OCI-LY1 (cell line): ENCODE data around the gene PTPRG.

Experiments used
- H2AFZ ChIP-seq: fragments of 200-600 bp; sonication (generic), shearing (Covaris generic); 2 replicates; pipeline ENCODE4 v1.6.0; 2014; ENCODE audit warnings: antibody characterized with exemption, mild to moderate bottlenecking, low read length
- H3F3A ChIP-seq: fragments of 200-600 bp; sonication (generic), shearing (Covaris generic); 2 replicates; pipeline ENCODE4 v1.6.0; 2014; ENCODE audit warnings: mild to moderate bottlenecking, antibody characterized with exemption, low read length, moderate library complexity; ENCODE audit not compliant: insufficient read depth
- H3K27ac ChIP-seq: fragments of 200-600 bp; sonication (generic); 2 replicates; pipeline ENCODE4 v1.5.1; 2014; ENCODE audit warnings: low read length, mixed run types, mild to moderate bottlenecking, low read depth; ENCODE audit not compliant: poor library complexity, severe bottlenecking
- H3K27me3 ChIP-seq: fragments of 200-600 bp; sonication (generic); 2 replicates; pipeline ENCODE4 v1.6.0; 2014; ENCODE audit warnings: antibody characterized with exemption, mild to moderate bottlenecking, low read length, moderate library complexity; ENCODE audit not compliant: insufficient read depth
- H3K36me3 ChIP-seq: fragments of 200-600 bp; sonication (generic); 2 replicates; pipeline ENCODE4 v1.6.1; 2014; ENCODE audit warnings: mild to moderate bottlenecking, antibody characterized with exemption, low read length, moderate library complexity, mixed read lengths; ENCODE audit not compliant: insufficient read depth
- H3K4me1 ChIP-seq: fragments of 200-600 bp; sonication (generic); 2 replicates; pipeline ENCODE4 v1.5.1; 2014; ENCODE audit warnings: mild to moderate bottlenecking, low read length, moderate library complexity; ENCODE audit not compliant: insufficient read depth, severe bottlenecking
- H3K4me2 ChIP-seq: fragments of 200-600 bp; sonication (generic), shearing (Covaris generic); 2 replicates; pipeline ENCODE4 v1.6.1; 2014; ENCODE audit warnings: low read length
- H3K4me3 ChIP-seq: fragments of 200-600 bp; sonication (generic); 2 replicates; pipeline ENCODE4 v1.5.1; 2014; ENCODE audit warnings: low read length, low read depth, mild to moderate bottlenecking, mixed read lengths; ENCODE audit not compliant: poor library complexity, severe bottlenecking
- H3K79me2 ChIP-seq: fragments of 200-600 bp; shearing (Covaris generic); 2 replicates; pipeline ENCODE4 v1.6.1; 2016; ENCODE audit warnings: mixed run types, low read length, mixed read lengths; ENCODE audit not compliant: insufficient read depth
- H3K9ac ChIP-seq: fragments of 200-600 bp; sonication (generic), shearing (Covaris generic); 2 replicates; pipeline ENCODE4 v1.6.1; 2014; ENCODE audit warnings: mild to moderate bottlenecking, low read length, mixed read lengths
- H3K9me2 ChIP-seq: fragments of 200-600 bp; sonication (generic), shearing (Covaris generic); 2 replicates; pipeline ENCODE4 v1.6.1; 2014; ENCODE audit warnings: low read depth, mild to moderate bottlenecking, low read length, mixed read lengths
- H3K9me3 ChIP-seq: fragments of 200-600 bp; shearing (Covaris generic); 2 replicates; pipeline ENCODE4 v1.6.1; 2014; ENCODE audit warnings: low read length, mixed read lengths
- H4K20me1 ChIP-seq: fragments of 200-600 bp; sonication (generic), shearing (Covaris generic); 2 replicates; pipeline ENCODE4 v1.6.0; 2016; ENCODE audit warnings: mild to moderate bottlenecking, low read length; ENCODE audit not compliant: insufficient read depth
- CTCF ChIP-seq: fragments of 200-600 bp; sonication (generic), shearing (Covaris generic); IDR thresholded peaks from 2 replicates; pipeline ENCODE4 v1.5.1; 2017; ENCODE audit warnings: mild to moderate bottlenecking, antibody characterized with exemption, low read length, moderate library complexity, mixed read lengths
- EZH2 ChIP-seq: fragments of 200-600 bp; sonication (generic), shearing (Covaris generic); IDR thresholded peaks from 2 replicates; pipeline ENCODE4 v1.8.0; 2017; ENCODE audit warnings: borderline replicate concordance, mixed run types, mild to moderate bottlenecking, antibody characterized with exemption, low read length, moderate library complexity, mixed read lengths

The PTPRG gene

GRCh38 chr3:61665987-61666386 is 104.6 kb downstream of the PTPRG start:
- H3K4me3 ChIP-seq = no peak overlapping the region
- H3F3A ChIP-seq = no peaks in the 10 kb centered on the region
- no peaks in the 10 kb centered on the region for H3K9me3 ChIP-seq
- H3K9ac ChIP-seq = no peak overlapping the region
- no peak overlapping the region for H3K4me2 ChIP-seq
- H3K4me1 ChIP-seq = no peaks in the 10 kb centered on the region
- no peaks in the 10 kb centered on the region for H3K79me2 ChIP-seq
- H3K27ac ChIP-seq = no peak overlapping the region
- H3K27me3 ChIP-seq = no peaks in the 10 kb centered on the region
- no peaks in the 10 kb centered on the region for H4K20me1 ChIP-seq
- no peak overlapping the region for H2AFZ ChIP-seq
- TF ChIP-seq CTCF = no peak
- no peak for TF ChIP-seq EZH2
- H3K9me2 ChIP-seq = no peaks in the 10 kb centered on the region
- no peaks in the 10 kb centered on the region for H3K36me3 ChIP-seq

- H3K27me3 ChIP-seq = no peaks in the 10 kb centered on the region
- no peak overlapping the region for H3K27ac ChIP-seq
- no peaks in the 10 kb centered on the region for H3K79me2 ChIP-seq
- H3K9me2 ChIP-seq = no peaks in the 10 kb centered on the region
- TF ChIP-seq EZH2 (no peak), CTCF (no peak)
- no peaks in the 10 kb centered on the region for H3K36me3 ChIP-seq
- no peaks in the 10 kb centered on the region for H3K9me3 ChIP-seq
- no peak overlapping the region for H3K9ac ChIP-seq
- no peak overlapping the region for H3K4me2 ChIP-seq
- H3K4me3 ChIP-seq = no peak overlapping the region
- H3F3A ChIP-seq = no peaks in the 10 kb centered on the region
- H4K20me1 ChIP-seq = no peaks in the 10 kb centered on the region
- H2AFZ ChIP-seq = no peak overlapping the region
- H3K4me1 ChIP-seq = no peaks in the 10 kb centered on the region
These were observed 105.4 kb downstream of the PTPRG start for GRCh38 chr3:61666615-61667330.

GRCh38 chr3:61667383-61667782 is 106.0 kb downstream of the PTPRG start:
- Histone ChIP-seq H3K27ac (no peak overlapping the region), H3K79me2 (no peaks in the 10 kb centered on the region), H3K4me1 (no peaks in the 10 kb centered on the region), H3K36me3 (no peaks in the 10 kb centered on the region), H3K9ac (no peak overlapping the region), H3K9me3 (no peaks in the 10 kb centered on the region), H2AFZ (no peak overlapping the region), H4K20me1 (no peaks in the 10 kb centered on the region), H3K27me3 (no peaks in the 10 kb centered on the region), H3K4me3 (no peak overlapping the region), H3F3A (no peaks in the 10 kb centered on the region), H3K4me2 (no peak overlapping the region), H3K9me2 (no peaks in the 10 kb centered on the region)
- no peak for TF ChIP-seq CTCF
- TF ChIP-seq EZH2 = no peak
